Osteoblast (primary cell): ENCODE results near the gene CCNY. TPM values are rescaled to one million over a fixed set of nuclear protein-coding genes. Genes with fewer than 3 reads are reported as not detected.

Experiments
- DNase-seq: peaks from one replicate; pipeline ENCODE4 v3.0.0; 2011; ENCODE audit warnings: low spot score, mixed read lengths; ENCODE audit not compliant: insufficient read length; ENCODE audit errors: missing footprints
- H2AFZ ChIP-seq: 2 replicates; pipeline ENCODE4 v1.6.0; 2011; ENCODE audit warnings: mild to moderate bottlenecking, low read length
- H3K27ac ChIP-seq: 2 replicates; pipeline ENCODE4 v1.5.1; 2011; ENCODE audit warnings: mild to moderate bottlenecking, low read depth, low read length, moderate library complexity
- H3K27me3 ChIP-seq: 2 replicates; pipeline ENCODE4 v1.6.0; 2012; ENCODE audit warnings: mild to moderate bottlenecking, control low read depth, inconsistent platforms, low read length, moderate library complexity; ENCODE audit not compliant: insufficient read depth
- H3K36me3 ChIP-seq: 2 replicates; pipeline ENCODE4 v1.5.1; 2011; ENCODE audit warnings: mild to moderate bottlenecking, low read length, control low read depth, moderate library complexity; ENCODE audit not compliant: insufficient read depth
- H3K4me1 ChIP-seq: 2 replicates; pipeline ENCODE4 v1.5.1; 2011; ENCODE audit warnings: mild to moderate bottlenecking, low read length, control low read depth, moderate library complexity; ENCODE audit not compliant: insufficient read depth
- H3K4me2 ChIP-seq: 2 replicates; pipeline ENCODE4 v1.6.0; 2011; ENCODE audit warnings: mild to moderate bottlenecking, low read length; ENCODE audit not compliant: insufficient read depth
- H3K4me3 ChIP-seq: fragments of 200-600 bp; sonication (generic); 3 replicates; pipeline ENCODE4 v1.5.1; 2012; ENCODE audit warnings: mild to moderate bottlenecking, low read length, inconsistent platforms; ENCODE audit not compliant: insufficient read depth
- H3K79me2 ChIP-seq: 2 replicates; pipeline ENCODE4 v1.6.0; 2012; ENCODE audit warnings: mild to moderate bottlenecking, low read length, control low read depth, inconsistent platforms; ENCODE audit not compliant: insufficient read depth
- H3K9me3 ChIP-seq: 2 replicates; pipeline ENCODE4 v1.5.1; 2011; ENCODE audit warnings: low read depth, low read length, control low read depth
- H4K20me1 ChIP-seq: 2 replicates; pipeline ENCODE4 v1.6.0; 2012; ENCODE audit warnings: mild to moderate bottlenecking, low read length, control low read depth; ENCODE audit not compliant: insufficient read depth
- total RNA-seq: library from RNA; depleted of rRNA; stranded (reverse); fragments of >200 nt; gene quantifications from 2 replicates; pipeline ENCODE4 v1.2.3, GENCODE V29; 2012
- TF ChIP-seq, protein P1 (sequence below): IDR thresholded peaks from 2 replicates; pipeline ENCODE4 v1.5.1; 2011; ENCODE audit warnings: mild to moderate bottlenecking, low read depth, low read length, moderate library complexity; ENCODE audit errors: extremely low read depth

CCNY gene
- total RNA-seq, 1 donor = 53.2 TPM

DNA sequence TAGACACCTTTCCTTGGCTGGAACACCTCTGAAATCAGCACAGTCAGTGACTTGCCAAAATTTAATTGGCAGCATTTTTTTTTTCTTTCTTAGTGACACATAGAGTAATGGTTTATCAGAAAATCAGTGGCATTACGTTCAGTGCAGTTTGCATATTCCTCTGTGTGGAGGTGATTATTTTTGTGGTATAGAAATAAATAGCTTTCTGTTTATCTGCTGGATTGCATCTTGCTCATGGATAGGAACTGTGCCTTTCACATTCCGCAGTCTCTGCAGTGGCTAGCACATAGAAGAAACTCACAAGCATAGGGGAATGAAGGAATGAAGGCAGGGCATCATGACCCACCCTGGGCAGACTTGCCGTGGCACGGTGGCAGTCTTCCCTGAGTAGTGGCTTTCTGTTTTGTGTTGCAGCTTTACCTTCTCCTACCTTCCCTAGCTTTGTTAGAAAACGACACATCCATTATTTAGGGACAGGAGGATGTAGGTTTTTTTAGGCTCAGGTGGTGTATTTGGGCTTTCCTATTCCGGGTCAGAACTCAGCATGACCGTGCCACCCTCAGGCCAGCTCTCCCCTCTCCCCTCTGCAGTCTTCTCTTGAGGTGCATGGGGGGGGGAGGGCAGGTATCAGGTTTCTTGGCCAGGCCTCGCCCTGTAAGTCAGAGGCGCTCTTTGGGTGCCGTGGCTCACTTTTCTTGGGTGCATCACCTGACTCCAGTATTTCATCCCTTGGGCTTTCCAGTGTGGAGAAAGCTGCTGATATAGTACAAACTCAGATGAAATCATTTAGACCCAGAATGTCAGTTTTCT, 156.3 kb downstream of the CCNY start:
- Histone ChIP-seq H2AFZ (no peak overlapping the region), H3K4me2 (no peak overlapping the region), H3K27ac (no peak overlapping the region), H3K79me2 (peaks cover 74% of the 10 kb centered on the region), H3K9me3 (no peaks in the 10 kb centered on the region), H3K27me3 (no peaks in the 10 kb centered on the region), H4K20me1 (peaks cover 46% of the 10 kb centered on the region), H3K4me3 (no peak overlapping the region), H3K36me3 (no peaks in the 10 kb centered on the region), H3K4me1 (no peaks in the 10 kb centered on the region)
- TF ChIP-seq, protein P1, sequence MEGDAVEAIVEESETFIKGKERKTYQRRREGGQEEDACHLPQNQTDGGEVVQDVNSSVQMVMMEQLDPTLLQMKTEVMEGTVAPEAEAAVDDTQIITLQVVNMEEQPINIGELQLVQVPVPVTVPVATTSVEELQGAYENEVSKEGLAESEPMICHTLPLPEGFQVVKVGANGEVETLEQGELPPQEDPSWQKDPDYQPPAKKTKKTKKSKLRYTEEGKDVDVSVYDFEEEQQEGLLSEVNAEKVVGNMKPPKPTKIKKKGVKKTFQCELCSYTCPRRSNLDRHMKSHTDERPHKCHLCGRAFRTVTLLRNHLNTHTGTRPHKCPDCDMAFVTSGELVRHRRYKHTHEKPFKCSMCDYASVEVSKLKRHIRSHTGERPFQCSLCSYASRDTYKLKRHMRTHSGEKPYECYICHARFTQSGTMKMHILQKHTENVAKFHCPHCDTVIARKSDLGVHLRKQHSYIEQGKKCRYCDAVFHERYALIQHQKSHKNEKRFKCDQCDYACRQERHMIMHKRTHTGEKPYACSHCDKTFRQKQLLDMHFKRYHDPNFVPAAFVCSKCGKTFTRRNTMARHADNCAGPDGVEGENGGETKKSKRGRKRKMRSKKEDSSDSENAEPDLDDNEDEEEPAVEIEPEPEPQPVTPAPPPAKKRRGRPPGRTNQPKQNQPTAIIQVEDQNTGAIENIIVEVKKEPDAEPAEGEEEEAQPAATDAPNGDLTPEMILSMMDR = no peak
- DNase-seq = no peak

DNA sequence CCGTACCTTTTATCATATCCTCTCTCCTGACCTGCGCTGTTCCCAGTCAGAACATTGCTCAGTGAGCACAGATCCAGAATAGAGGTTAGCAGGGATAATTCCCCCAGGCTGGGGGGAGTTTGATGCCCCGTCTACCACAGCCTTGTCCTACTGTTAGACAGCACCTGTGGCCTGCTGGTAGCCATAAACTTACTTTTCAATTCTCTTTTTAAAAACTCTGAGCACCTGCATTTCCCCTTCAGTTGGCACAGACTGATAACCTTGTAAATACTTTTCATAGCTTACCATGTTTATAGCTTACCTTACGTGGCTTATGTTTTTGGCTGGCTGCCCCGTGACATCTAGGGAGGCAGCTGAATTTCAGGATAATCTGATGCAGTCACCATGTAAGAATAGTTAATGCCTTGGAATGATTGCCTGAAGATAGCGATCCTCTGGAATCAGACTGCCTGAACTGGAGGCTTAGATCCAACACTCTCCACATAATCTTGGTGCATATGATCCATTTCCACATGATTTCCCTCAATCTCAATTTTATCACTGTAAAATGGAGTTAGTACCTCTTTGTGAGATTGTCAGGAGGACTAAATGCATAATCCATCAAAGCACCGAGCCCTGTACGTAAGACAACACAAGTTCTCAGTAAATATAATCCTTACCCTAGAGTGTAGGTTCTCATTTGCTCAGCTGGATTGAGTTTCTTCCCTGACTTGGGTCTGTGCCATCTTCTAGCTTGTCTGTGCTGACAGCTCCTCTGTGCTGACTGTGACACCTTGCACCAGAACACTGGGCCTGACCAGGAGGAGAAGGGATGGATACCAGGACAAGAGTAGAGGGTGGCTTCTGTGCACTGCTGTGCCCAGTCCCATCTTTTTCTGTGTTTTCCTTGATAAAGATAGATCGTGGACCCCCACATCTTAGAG, 157.1 kb downstream of the CCNY start:
- Histone ChIP-seq H4K20me1 (peaks cover 49% of the 10 kb centered on the region), H3K36me3 (no peaks in the 10 kb centered on the region), H3K4me3 (no peak overlapping the region), H3K4me1 (no peaks in the 10 kb centered on the region), H2AFZ (no peak overlapping the region), H3K79me2 (peaks cover 78% of the 10 kb centered on the region), H3K4me2 (no peak overlapping the region), H3K27me3 (no peaks in the 10 kb centered on the region), H3K27ac (no peak overlapping the region), H3K9me3 (no peaks in the 10 kb centered on the region)
- TF ChIP-seq, protein P1 = no peak
- no peak for DNase-seq

DNA sequence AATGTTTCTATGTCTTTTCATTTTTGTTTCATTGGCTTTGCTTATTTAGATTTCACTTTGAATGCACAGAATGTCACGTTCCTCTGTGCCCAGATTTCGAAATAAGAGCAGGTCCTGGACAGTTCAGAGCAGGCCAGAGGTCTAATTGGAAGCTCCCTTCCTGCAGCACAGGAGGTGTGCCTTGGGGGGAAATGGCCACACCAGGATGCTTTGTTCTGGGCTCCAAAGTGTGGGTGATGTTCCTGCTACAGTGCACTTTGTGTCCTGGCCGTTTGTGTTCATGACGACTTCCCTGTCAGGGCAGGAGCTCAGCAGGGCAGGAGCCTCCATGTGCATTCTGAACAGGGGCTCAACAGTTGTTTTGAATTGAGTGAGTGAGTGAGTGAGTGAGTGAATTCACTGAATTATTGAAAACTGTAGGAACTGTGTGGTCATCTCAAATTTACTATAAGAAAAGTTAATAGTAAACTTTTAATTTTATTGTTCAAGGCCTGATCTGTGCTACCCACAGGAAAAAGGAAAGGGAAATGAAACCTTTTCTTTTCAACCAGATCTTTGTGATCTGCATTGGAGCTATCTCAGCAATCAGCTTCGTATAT, 159.3 kb downstream of the CCNY start:
- peak; percentile 36 for DNase-seq
- H3K36me3 ChIP-seq = no peaks in the 10 kb centered on the region
- no peaks in the 10 kb centered on the region for H3K4me1 ChIP-seq
- H4K20me1 ChIP-seq = peaks cover 60% of the 10 kb centered on the region
- H2AFZ ChIP-seq = no peak overlapping the region
- no peak overlapping the region for H3K27ac ChIP-seq
- H3K9me3 ChIP-seq = no peaks in the 10 kb centered on the region
- H3K4me2 ChIP-seq = no peak overlapping the region
- H3K4me3 ChIP-seq = no peak overlapping the region
- H3K79me2 ChIP-seq = peaks cover 92% of the 10 kb centered on the region
- TF ChIP-seq, protein P1 = no peak
- H3K27me3 ChIP-seq = no peaks in the 10 kb centered on the region
